ENCODE results near the gene PROSER1. TPM values are rescaled to one million over a fixed set of nuclear protein-coding genes. Genes with fewer than 3 reads are reported as not detected.

The PROSER1 gene
- total and polyA plus RNA-seq, 9 of the 15 experiments (the other 6 are each of a cell fraction or from before 2014, with no cell fraction given) = 9.2 to 36.2 (median 10.4) TPM

- Histone ChIP-seq H3K9ac (ENCODE audit: insufficient read depth in 1 of 2, low read depth in 2 of 2, low read length in 2 of 2) (no peak overlapping the region), H3K9me3 (replicated peaks; ENCODE audit: control insufficient read depth, insufficient read depth, low read depth, low read length) (no peaks in the 10 kb centered on the region), H2AFZ (ENCODE audit: low read depth, low read length) (no peak overlapping the region), H3K4me1 (replicated peaks in 1 of 2; ENCODE audit: control insufficient read depth in 2 of 2, insufficient read depth in 2 of 2, low read length in 2 of 2) (peaks cover 4 to 6% of the 10 kb centered on the region in 2 experiments; a peak in 3 of 5 replicates), H3K27ac (ENCODE audit: extremely low read depth, low read depth, low read length) (no peak overlapping the region), H3K79me2 (ENCODE audit: control insufficient read depth, insufficient read depth, low read length) (peaks cover 10% of the 10 kb centered on the region), H3K4me3 (no peak overlapping the region), H3K4me2 (ENCODE audit: insufficient read depth, low read length) (no peak overlapping the region), H3K9me1 (ENCODE audit: control insufficient read depth, insufficient read depth, low read length) (no peaks in the 10 kb centered on the region), H4K20me1 (replicated peaks; ENCODE audit: control insufficient read depth, insufficient read depth, low read length) (no peaks in the 10 kb centered on the region), H3K27me3 (ENCODE audit: control insufficient read depth in 2 of 2, insufficient read depth in 2 of 2, low read length in 2 of 2) (no peaks in the 10 kb centered on the region), H3K36me3 (ENCODE audit: control insufficient read depth, insufficient read depth, low read length) (peaks cover 14% of the 10 kb centered on the region)
- DNase-seq (ENCODE audit: extremely low read depth in 1 of 4, low spot score in 3 of 4) (no peak), FAIRE-seq (no peak), ATAC-seq (no peak)
- ChIA-PET POLR2A (no interaction called here), CTCF (ENCODE audit: low intra/inter-chr PET ratio) (no interaction called here)
- in situ Hi-C loops (cut with MboI) = no loop called here
- no TSS peak for BruUV-seq (replicated peaks)
- 62% methylated on average over 3 of the region's 3 CpGs for WGBS (ENCODE audit: insufficient coverage, low coverage, missing lambda C conversion rate)
- intact Hi-C loops (cut with micrococcal nuclease) = no loop called here
- TF ChIP-seq ZNF384 (IDR thresholded peaks at IDR 0.05; ENCODE audit: low read depth, low read length) (no peak), SNIP1 (IDR thresholded peaks at IDR 0.05; ENCODE audit: low read depth) (no peak), HNRNPK (IDR thresholded peaks at IDR 0.05; ENCODE audit: low read depth, low read length, poor library complexity, severe bottlenecking) (no peak), MITF (IDR thresholded peaks at IDR 0.05) (no peak), GMEB1 (CRISPR knock-in tag; IDR thresholded peaks at IDR 0.05) (no peak), GTF2B (IDR thresholded peaks at IDR 0.05; ENCODE audit: extremely low read depth, insufficient read length) (no peak), SPI1 (IDR thresholded peaks at IDR 0.05; ENCODE audit: borderline replicate concordance, low read depth, low read length) (no peak), PHF21A (IDR thresholded peaks at IDR 0.05; ENCODE audit: borderline replicate concordance, low read depth) (no peak), JUN (IDR thresholded peaks at IDR 0.05; ENCODE audit: borderline replicate concordance, low read depth, low read length) (no peak), JUN (CRISPR knock-in tag; IDR thresholded peaks at IDR 0.05; ENCODE audit: borderline replicate concordance) (no peak), KAT2B (IDR thresholded peaks at IDR 0.05; ENCODE audit: low read depth, low read length) (no peak), FOXP1 (CRISPR knock-in tag; IDR thresholded peaks at IDR 0.05) (no peak)
Observed at GRCh38 chr13:39044536-39044935, 6.6 kb upstream of the PROSER1 start.
